Measurements from ENCODE around the gene COL9A3.

Gene COL9A3

GRCh38 chr20:62816884-62817873, at the start of gene COL9A3:
Gene COL9A3, plus strand, starts transcription at chr20:62817050. Its CDS starts 15 bp downstream, at chr20:62817065.
- no peak for DNase-seq (ENCODE audit: low spot score)

DNA sequence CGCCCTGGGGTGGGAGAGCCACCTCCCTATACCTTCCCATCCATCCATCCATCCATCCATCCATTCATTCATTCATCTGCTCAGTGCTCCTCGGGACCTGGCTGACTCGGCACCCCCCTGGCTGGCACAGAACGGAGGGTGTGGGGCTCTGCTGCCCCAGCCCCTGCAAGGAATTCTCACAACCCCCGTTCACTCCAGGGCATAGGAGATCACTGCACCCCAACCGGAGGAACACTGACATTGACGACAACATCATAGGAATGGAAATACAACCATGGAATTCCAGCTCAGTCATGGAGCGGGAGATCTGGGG, 48.7 kb upstream of the COL9A3 start:
- no peak for DNase-seq (ENCODE audit: low spot score)

DNA sequence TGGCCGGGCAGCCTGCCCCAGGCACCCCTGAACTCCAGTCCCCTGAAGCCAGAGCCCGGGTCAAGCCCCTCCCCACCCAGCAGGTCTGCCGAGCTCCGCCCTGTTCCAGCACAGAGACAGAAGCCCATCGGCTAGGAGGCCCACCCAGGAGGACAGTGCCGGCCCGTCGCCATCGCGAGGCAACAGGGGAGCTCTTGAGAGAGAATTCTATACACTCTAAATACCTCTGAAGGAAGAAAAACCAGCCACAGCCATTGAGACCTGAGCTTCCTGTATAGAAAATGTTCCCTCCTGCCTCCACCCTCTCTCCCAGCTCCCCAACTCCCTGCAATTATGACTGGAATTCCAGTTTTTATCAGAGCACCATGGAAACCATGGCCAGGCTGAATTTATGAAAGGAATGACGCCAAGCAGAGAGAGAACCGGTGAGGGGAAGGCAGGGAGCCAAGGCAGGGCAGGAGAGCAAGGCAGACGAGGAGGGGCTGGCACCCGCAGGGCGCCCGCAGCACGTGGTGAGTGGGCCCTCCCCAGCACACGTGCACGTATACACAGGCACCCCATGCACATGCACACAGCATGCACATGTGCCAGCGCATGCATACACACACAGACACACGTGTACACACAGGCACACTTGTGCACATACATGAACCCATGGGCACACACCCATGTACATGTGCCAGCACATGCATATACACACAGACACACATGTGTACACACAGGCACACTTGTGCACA, 48.1 kb upstream of the COL9A3 start:
- no peak for DNase-seq (ENCODE audit: low spot score)

DNA sequence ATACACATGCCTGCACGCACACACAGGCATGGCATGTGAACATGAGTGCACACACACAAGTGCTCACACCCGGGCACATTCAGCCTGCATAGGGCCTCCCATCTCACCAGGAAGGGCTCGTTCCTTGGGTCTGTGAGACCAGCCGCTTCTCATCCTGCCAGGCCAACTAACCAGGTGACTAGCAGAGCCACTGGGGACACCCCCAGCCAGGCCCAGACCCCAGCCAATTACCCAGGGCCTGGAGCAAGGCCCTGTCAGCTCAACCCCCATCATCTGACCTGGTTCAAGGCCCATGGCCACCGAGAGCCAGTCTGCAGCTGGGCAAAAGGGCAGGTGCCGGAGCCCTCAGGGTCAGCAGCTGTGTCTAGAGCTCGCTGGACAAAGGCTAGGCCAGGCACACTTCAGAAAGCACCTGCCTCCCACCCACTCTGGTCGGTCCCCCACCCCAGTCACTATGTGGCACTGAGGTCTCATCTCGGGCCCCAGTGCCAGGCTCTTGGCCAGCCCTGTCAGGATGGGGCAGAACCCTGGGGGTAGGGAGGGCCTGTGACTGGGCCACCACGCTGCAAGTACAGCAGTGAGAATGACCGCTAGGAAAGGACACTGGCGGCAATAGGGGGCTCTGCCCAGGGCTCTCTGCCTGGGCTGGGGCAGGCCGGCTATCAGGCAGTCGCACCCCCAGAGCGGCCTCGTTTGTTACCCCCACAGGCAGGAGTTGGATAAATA, 47.3 kb upstream of the COL9A3 start:
- DNase-seq (ENCODE audit: low spot score) = no peak

DNA sequence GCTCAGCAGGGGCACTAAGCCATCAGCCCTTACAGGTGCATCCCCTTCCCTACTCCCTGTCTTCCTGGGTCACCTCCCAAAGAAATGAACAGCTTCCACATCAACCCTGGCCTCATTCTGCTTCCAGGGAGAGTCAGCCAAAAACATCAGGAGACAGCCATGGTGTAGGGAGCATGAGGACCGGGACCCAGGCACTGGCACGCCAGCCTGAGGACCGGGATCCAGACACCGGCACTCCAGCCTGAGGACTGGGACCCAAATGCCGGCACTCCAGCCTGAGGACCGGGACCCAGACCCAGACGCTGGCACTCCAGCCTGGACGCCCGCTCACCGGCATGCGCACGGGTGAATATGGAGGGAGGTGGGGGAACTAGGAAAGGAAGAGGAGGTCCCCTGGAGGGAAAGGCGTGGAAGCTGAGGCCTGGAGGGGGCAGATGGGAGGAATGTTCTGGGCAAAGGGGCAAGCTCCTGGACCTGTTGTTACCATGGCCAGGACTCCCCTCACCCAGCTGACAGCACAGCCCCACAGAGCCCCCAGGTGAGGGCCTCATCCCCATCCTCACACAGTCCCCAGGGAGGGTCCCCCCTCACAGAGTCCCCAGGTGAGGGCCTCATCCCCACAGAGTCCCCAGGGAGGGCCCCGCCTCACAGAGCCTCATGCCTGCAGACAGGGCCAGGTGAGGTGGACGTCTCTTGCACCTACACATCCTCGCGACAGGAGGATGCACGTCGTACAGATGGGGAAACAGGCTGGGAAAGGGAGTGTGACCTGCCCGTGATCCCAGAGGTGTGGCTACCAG, 46.5 kb upstream of the COL9A3 start:
- no peak for DNase-seq (ENCODE audit: low spot score)

GRCh38 chr20:62770916-62771315, 45.9 kb upstream of the COL9A3 start:
- no peak for DNase-seq (ENCODE audit: low spot score)

GRCh38 chr20:62771396-62772102, 45.3 kb upstream of the COL9A3 start:
- DNase-seq (ENCODE audit: low spot score) = no peak

- no peak for DNase-seq (ENCODE audit: low spot score)
Measured at GRCh38 chr20:62772103-62772611, 44.7 kb upstream of the COL9A3 start.

DNA sequence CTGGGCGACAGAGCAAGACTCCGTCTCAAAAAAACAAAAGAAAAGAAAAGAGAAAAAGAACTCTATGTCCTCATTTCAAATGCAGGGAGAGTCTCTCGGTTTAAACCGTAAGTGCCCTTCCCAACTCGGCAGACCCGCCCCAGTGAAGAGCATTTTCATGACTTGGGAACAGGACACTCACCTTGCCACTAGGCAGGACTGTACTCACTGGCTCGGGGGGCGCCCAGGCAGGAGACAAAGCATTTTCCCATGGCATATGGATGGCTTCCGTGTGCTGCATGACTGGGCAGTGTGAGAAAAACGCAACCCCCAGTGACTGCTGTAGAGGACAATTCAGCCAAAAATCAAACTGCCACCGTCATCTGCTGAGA, 44.2 kb upstream of the COL9A3 start:
- DNase-seq (ENCODE audit: low spot score) = no peak

DNA sequence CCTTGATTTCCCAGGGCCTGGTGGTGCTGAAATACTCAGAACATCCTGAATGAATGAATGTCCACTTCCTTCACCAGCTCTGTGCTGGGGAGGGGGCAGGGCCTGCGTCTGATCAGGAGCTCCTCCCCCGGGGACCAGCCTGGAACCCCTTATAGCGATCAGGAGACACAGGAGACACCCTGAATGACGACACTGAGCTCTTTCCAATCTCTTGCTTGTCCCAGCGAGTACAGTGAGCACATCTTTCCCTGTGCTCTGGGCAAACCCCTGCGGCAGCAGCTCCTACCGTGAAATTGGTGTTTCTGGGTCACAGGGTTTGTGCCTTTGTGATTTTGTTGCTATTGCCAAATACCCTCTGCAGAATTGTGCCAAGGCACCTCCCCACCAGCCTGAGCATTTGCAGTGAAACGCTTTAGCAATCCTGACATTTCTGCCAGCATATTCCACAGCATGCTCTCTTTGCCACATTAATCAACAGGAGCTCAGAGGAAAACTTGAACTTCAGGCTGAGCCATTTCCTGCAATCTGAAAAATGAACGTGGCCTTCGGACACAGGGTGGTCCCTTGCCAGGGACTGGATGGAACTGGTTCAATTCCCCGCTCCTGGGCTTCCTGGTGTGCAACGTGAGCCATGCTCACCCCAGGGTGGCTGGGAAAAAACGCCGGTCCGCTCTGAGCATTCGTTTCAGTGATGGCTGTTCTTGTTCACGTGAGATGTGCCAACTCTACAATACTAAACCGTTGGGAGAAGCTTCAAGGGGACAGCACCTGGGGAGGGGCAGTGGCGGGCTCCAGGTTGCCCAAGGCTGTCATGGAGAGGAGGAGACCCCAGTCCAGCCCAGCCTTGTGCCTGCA, 43.6 kb upstream of the COL9A3 start:
- no peak for DNase-seq (ENCODE audit: low spot score)

- DNase-seq (ENCODE audit: low spot score) = no peak
Measured at GRCh38 chr20:62773845-62774714, 42.8 kb upstream of the COL9A3 start.

DNA sequence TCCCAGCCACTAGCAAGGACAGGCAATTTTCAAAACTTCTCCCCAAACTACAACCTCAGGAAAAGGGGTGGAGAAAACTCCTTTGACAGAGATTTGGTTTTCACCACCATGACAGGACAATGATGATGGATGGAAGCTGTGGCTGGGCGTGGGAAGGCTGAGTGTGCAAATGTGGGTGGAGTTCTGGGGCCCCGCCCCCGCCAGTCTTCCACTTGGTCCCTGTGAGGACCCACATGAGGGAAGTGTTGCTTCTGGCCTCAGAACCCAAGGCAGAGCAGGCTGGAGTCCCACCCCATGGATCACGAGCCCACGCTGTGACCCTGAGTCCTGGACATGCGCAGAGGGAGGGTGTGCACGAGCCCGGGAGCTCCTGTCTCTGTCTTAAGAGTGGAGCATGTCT, 42.1 kb upstream of the COL9A3 start:
- DNase-seq (ENCODE audit: low spot score) = no peak

DNA sequence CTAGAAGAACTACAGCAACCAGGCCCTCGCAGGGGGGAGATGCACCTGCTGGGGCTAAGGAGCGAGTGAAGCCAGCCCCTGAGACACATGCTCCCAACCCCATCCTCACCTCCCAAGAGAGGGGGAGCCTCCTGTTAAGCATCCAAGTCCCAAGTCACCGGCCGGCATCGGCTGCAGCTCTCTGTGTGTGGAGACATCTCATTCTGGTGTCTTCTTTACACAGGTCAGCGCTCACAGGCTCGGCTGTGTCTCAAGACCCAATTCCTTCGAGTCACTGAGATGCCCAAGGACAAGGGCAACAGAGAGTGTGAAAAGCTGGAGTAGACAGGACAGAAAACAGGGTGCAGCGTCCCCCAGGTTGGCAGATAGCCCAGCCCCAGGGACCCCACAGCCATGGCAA, 41.6 kb upstream of the COL9A3 start:
- no peak for DNase-seq (ENCODE audit: low spot score)

- DNase-seq (ENCODE audit: low spot score) = no peak
Measured at GRCh38 chr20:62776035-62776691, 40.7 kb upstream of the COL9A3 start.

DNA sequence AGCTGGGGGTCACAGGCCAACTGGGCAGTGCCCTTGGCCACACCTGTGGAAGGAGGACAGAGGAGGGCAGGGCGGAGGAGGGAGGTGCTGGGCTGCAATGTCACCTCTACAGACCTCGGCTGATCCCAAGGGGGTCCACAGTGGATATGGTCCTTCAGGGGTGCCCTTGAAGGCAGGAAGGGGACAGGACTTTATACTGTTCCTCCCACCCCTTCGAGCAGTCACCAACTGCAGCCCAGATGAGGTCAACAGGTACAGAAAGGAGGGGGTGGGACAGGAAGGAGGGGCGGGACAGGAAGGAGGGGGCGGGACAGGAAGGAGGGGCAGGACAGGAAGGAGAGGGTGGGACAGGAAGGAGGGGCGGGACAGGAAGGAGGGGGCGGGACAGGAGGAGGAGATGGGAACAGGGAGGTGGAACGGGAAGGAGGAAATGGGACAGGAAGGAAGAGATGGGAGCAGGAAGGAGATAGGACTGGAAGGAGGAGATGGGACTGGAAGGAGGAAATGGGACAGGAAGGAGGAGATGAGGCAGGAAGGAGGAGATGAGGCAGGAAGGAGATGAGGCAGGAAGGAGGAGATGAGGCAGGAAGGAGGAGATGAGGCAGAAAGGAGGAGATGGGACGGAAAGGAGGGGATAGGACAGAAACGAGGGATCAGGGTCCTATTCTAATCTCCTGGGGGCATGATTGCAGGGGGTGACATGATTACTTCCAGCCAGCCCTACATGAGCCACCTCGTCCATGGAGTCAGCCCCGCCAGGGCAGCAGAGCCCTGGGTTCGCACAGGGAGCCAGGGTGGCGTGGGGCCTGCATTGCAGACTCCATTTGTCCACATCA, 39.9 kb upstream of the COL9A3 start:
- DNase-seq (ENCODE audit: low spot score) = peak; percentile 70

GRCh38 chr20:62777528-62777830, 39.4 kb upstream of the COL9A3 start:
- no peak for DNase-seq (ENCODE audit: low spot score)

DNA sequence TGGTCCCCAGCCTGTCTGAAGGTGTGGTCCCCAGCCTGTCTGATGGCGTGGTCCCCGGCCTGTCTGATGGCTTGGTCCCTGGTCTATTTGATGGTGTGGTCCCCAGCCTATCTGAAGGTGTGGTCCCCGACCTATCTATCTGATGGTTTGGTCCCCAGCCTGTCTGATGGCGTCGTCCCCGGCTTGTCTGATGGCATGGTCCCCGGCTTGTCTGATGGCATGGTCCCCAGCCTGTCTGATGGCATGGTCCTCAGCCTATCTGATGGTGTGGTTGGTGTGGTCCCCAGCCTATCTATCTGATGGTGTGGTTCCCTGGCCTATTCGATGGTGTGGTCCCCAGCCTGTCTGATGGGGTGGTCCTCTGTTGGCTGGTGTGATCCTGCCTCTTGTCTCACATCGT, 38.8 kb upstream of the COL9A3 start:
- no peak for DNase-seq (ENCODE audit: low spot score)
